K562 (cell line): ENCODE measurements around the gene FCGR2B. TPM values are rescaled to one million over a fixed set of nuclear protein-coding genes. Genes with fewer than 3 reads are reported as not detected.
A peak's percentile ranks its signal among the peaks of the same experiment; 100 is the strongest.
"Not testable (repeated sequence)": the region's sequence is repeated elsewhere in the genome, so short reads cannot be mapped to it uniquely, and the experiment has no call there.

Source experiments
- ATAC-seq: fragments of 200-7000 bp; cut with Tn5 transposase; 3 replicates; pipeline ENCODE4 v1.9.1; 2020; ENCODE audit warnings: moderate library complexity
- BruUV-seq: library from RNA; stranded (reverse); fragments of 400-500 nt; replicated peaks from 2 replicates; lab custom pipeline; 2021; lab: Mats Ljungman, UMichigan
- CTCF ChIA-PET: fragments of 300-600 bp; formaldehyde crosslinking; extraction: SDS; loops from one replicate; lab custom pipeline; 2021; ENCODE audit warnings: low intra/inter-chr PET ratio; lab: Yijun Ruan, JAX
- POLR2A ChIA-PET: fragments of 300-600, 350-650 bp; sonication (Branson Sonifier 250); formaldehyde crosslinking; extraction: SDS; loops from one replicate; lab custom pipeline; 2021; ENCODE audit warnings: antibody characterized with exemption, inconsistent platforms; lab: Yijun Ruan, JAX
- DNase-seq, 4 experiments: peaks; one replicate each; pipeline versions ENCODE4 v3.0.0 to v3.0.0-alpha.2; 2011 to 2018; ENCODE audit warnings: low spot score in 3 of 4, mixed read lengths in 3 of 4; ENCODE audit errors: extremely low read depth in 1 of 4
- FAIRE-seq: peaks from 2 replicates; lab custom pipeline; 2011; peaks lifted over from hg19 to GRCh38; lab: Jason Lieb, UNC
- H2AFZ ChIP-seq: 2 replicates; pipeline ENCODE4 v1.6.0; 2011; ENCODE audit warnings: low read depth, low read length, control low read depth, inconsistent platforms
- H3K27ac ChIP-seq: fragments of 200-600 bp; 3 replicates; pipeline ENCODE4 v1.8.0; 2011; ENCODE audit warnings: low read depth, mild to moderate bottlenecking, control low read depth, inconsistent platforms, low read length, moderate library complexity, mixed read lengths; ENCODE audit errors: extremely low read depth
- H3K27me3 ChIP-seq, 2 experiments: fragments of 300-600 bp in 1 of 2; 2 replicates in 1 of 2; 3 replicates in 1 of 2; pipeline versions ENCODE4 v1.6.0 to v1.8.0; 2011; ENCODE audit warnings: inconsistent platforms in 2 of 2, low read length in 2 of 2, mild to moderate bottlenecking in 1 of 2, mixed read lengths in 1 of 2, moderate library complexity in 1 of 2; ENCODE audit not compliant: control insufficient read depth in 2 of 2, insufficient read depth in 2 of 2
- H3K36me3 ChIP-seq: fragments of 300-600 bp; 3 replicates; pipeline ENCODE4 v1.8.0; 2011; ENCODE audit warnings: mild to moderate bottlenecking, low read length, inconsistent platforms; ENCODE audit not compliant: control insufficient read depth, insufficient read depth
- H3K4me1 ChIP-seq, 2 experiments: fragments of 200-600 bp in 1 of 2; replicated peaks in 1 of 2; 2 replicates in 1 of 2; 3 replicates in 1 of 2; pipeline versions ENCODE4 v1.5.1 to v1.8.0; 2011; ENCODE audit warnings: inconsistent platforms in 2 of 2, low read length in 2 of 2, mild to moderate bottlenecking in 1 of 2, mixed read lengths in 1 of 2, moderate library complexity in 1 of 2; ENCODE audit not compliant: control insufficient read depth in 2 of 2, insufficient read depth in 2 of 2
- H3K4me2 ChIP-seq: 2 replicates; pipeline ENCODE4 v1.6.1; 2011; ENCODE audit warnings: low read length, control low read depth, inconsistent platforms, mixed read lengths; ENCODE audit not compliant: insufficient read depth
- H3K4me3 ChIP-seq: fragments of 200-600 bp; sonication (generic), shearing (Covaris generic); 2 replicates; pipeline ENCODE4 v1.5.1; 2016; ENCODE audit warnings: control low read depth, inconsistent platforms
- H3K79me2 ChIP-seq: fragments of 200-600 bp; 3 replicates; pipeline ENCODE4 v1.8.0; 2011; ENCODE audit warnings: low read length, inconsistent platforms; ENCODE audit not compliant: control insufficient read depth, insufficient read depth
- H3K9ac ChIP-seq, 2 experiments: 2 replicates each; pipeline versions ENCODE4 v1.6.0 to v1.6.1; 2011; ENCODE audit warnings: low read depth in 2 of 2, low read length in 2 of 2, control low read depth in 1 of 2, inconsistent platforms in 1 of 2, mild to moderate bottlenecking in 1 of 2, mixed read lengths in 1 of 2; ENCODE audit not compliant: insufficient read depth in 1 of 2
- H3K9me1 ChIP-seq: one replicate; pipeline ENCODE4 v1.6.0; 2011; ENCODE audit warnings: inconsistent platforms, mild to moderate bottlenecking, low read length, moderate library complexity; ENCODE audit not compliant: control insufficient read depth, insufficient read depth
- H3K9me3 ChIP-seq: replicated peaks from 2 replicates; pipeline ENCODE4 v1.5.1; 2011; ENCODE audit warnings: low read depth, low read length, inconsistent platforms; ENCODE audit not compliant: control insufficient read depth, insufficient read depth
- H4K20me1 ChIP-seq: replicated peaks from 2 replicates; pipeline ENCODE4 v1.6.1; 2011; ENCODE audit warnings: low read length, inconsistent platforms, mixed read lengths; ENCODE audit not compliant: control insufficient read depth, insufficient read depth
- CC2D1A ChIP-seq: fragments of 450-650 bp; IDR thresholded peaks from 2 replicates; pipeline ENCODE4 v1.6.1; 2017; ENCODE audit warnings: mild to moderate bottlenecking
- KDM1A ChIP-seq, 2 experiments: fragments of 450-650 bp; IDR thresholded peaks; 2 replicates each; pipeline ENCODE4 v1.6.1; 2016; ENCODE audit warnings: mild to moderate bottlenecking in 2 of 2
- TEAD1 ChIP-seq, 2 experiments: fragments of 450-650 bp in 1 of 2; sonication (generic) in 1 of 2; formaldehyde crosslinking; IDR thresholded peaks; 2 replicates each; pipeline versions ENCODE4 v1.4.0 to v1.8.0; 2020 to 2022; ENCODE audit warnings: mild to moderate bottlenecking in 2 of 2, missing genetic modification reagents in 1 of 2
- WGBS: fragments of 100-300 bp; shearing (Covaris generic); methylation state at CpG from one replicate; pipeline ENCODE4 v1.1.6; 2016; ENCODE audit warnings: low coverage, mixed read lengths; ENCODE audit not compliant: insufficient coverage; ENCODE audit errors: missing lambda C conversion rate; 5-methylcytosine and 5-hydroxymethylcytosine counted together
- in situ Hi-C: fragments of 300-500 bp; cut with MboI; formaldehyde crosslinking; loops from 4 replicates; pipeline ENCODE4 v1.15.0; 2018; ENCODE audit warnings: inconsistent platforms, mixed read lengths
- intact Hi-C: fragments of 100-400 bp; cut with micrococcal nuclease; formaldehyde crosslinking; loops from 2 replicates; pipeline ENCODE4 v1.14.2; 2022
- polyA plus RNA-seq, 8 experiments: library from polyadenylated mRNA; depleted of rRNA in 4 of 8; stranded (reverse) in 5 of 8; unstranded in 3 of 8; fragments of >200 nt; fragmentation: Nextera tagmentation in 2 of 8; fragmentation: Illumina TruSeq in 1 of 8; extraction: Ambion mirVana in 2 of 8; extraction: Trizol in 1 of 8; gene quantifications; 2 replicates each; pipeline versions ENCODE4 v1.2.1 to v1.2.3, GENCODE V29; 2011 to 2014; ENCODE audit warnings: inconsistent platforms in 1 of 8, missing spikeins in 1 of 8
- total RNA-seq, 7 experiments: library from RNA; depleted of rRNA in 6 of 7; stranded (reverse); fragments of >200 nt in 6 of 7; fragmentation: Illumina TruSeq in 2 of 7; extraction: Trizol in 2 of 7; gene quantifications; 2 replicates each; pipeline versions ENCODE4 v1.2.1 to v1.2.3, GENCODE V29; 2011 to 2021; ENCODE audit warnings: low replicate concordance in 1 of 7
- TF ChIP-seq, protein P1 (sequence below), 3 experiments: IDR thresholded peaks in 2 of 3; conservative IDR thresholded peaks in 1 of 3; 2 replicates each; pipeline ENCODE4 v1.5.1; 2011 to 2012; ENCODE audit warnings: low read length in 3 of 3, mild to moderate bottlenecking in 3 of 3, control low read depth in 2 of 3, improper control_type of control experiment in 1 of 3, inconsistent platforms in 1 of 3, low read depth in 1 of 3, mixed read lengths in 1 of 3, moderate library complexity in 1 of 3; ENCODE audit not compliant: insufficient read depth in 2 of 3

The FCGR2B gene
- total and polyA plus RNA-seq, 9 of the 15 experiments (the other 6 are each of a cell fraction or from before 2014, with no cell fraction given): 1.7 to 8.9 (median 3.9) TPM

DNA sequence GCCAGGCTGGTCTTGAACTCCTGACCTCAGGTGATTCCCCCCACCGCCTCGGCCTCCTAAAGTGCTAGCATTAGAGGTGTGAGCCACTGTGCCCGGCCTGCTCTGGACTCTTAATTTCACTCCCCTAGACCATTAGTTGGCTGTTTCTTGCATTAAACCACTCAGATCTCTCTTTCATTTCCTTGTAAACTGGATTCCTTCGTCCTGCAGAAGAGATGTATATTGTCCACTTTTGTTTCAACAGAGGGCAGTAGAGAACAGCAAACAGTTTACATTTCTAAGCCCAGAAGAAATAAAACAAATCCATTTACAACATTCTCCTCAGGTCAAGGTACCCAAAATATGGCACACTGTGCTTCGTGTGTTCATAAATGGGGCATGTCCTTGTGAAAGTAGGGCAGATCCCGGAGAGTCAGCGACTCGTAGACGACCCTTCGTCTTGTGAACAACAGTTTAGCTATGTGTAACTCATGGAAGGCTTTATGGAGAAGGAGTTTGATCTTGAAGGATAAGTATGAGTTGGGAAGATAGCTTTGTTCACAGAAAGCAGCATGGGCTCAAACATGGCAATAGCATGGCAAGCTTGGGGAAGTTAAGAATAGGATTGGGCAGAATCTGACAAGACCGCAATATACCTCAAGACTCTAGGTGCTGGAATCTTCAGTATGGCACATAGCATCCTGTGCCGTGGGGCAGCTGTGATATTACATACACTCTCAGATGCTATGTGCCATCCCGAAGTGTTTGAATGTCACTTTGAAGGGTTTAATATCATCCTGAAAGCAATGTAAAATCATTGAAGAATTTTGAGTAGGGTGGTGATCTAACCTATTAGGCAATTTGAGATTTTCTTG, 15.2 kb upstream of the FCGR2B start (continued):
- TF ChIP-seq, protein P1, sequence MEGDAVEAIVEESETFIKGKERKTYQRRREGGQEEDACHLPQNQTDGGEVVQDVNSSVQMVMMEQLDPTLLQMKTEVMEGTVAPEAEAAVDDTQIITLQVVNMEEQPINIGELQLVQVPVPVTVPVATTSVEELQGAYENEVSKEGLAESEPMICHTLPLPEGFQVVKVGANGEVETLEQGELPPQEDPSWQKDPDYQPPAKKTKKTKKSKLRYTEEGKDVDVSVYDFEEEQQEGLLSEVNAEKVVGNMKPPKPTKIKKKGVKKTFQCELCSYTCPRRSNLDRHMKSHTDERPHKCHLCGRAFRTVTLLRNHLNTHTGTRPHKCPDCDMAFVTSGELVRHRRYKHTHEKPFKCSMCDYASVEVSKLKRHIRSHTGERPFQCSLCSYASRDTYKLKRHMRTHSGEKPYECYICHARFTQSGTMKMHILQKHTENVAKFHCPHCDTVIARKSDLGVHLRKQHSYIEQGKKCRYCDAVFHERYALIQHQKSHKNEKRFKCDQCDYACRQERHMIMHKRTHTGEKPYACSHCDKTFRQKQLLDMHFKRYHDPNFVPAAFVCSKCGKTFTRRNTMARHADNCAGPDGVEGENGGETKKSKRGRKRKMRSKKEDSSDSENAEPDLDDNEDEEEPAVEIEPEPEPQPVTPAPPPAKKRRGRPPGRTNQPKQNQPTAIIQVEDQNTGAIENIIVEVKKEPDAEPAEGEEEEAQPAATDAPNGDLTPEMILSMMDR (IDR thresholded peaks at IDR 0.05 in 2 of 3, conservative IDR thresholded peaks at IDR 0.05 in 1 of 3; ENCODE audit: insufficient read depth in 2 of 3, low read depth in 1 of 3, low read length in 3 of 3): peak; percentile 56 to 80 (median 72); a peak in 5 of 6 replicates
- peak in 1 of 2 experiments; percentile 39; a peak in 1 of 4 replicates for TF ChIP-seq KDM1A (IDR thresholded peaks at IDR 0.05)
- peak; percentile 17 to 26; a peak in 1 of 4 replicates for TF ChIP-seq TEAD1 (CRISPR knock-in tag; IDR thresholded peaks at IDR 0.05)
- peak; percentile 91 for TF ChIP-seq CC2D1A

DNA sequence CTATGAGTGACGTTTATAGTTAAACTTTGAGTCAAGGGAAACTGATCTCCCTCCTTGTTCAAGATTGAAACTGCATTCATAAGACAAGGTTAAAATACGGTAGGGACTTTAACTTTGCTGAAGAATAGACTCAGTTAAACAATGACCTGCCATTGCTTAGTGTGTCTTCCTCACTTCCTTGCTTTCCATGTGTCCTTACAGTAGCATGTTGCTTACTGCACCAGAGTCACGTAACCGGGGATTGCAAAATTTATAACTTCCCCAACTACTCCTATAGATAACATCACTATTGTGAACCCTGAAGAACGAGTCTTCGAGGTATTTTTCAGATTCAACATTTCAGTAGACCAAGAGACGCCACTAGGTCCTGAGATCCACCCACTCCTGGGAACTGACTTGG, 9.4 kb upstream of the FCGR2B start:
- DNase-seq, H3K4me3 ChIP-seq, H3K27me3 ChIP-seq, H3K27ac ChIP-seq, H3K79me2 ChIP-seq, intact Hi-C loops, POLR2A ChIA-PET, H3K9me1 ChIP-seq, H3K9ac ChIP-seq, CTCF ChIA-PET, in situ Hi-C loops, BruUV-seq, H3K4me2 ChIP-seq, H4K20me1 ChIP-seq, H3K36me3 ChIP-seq, H3K4me1 ChIP-seq, H3K9me3 ChIP-seq: not testable (repeated sequence)
- FAIRE-seq (peak; percentile 67), ATAC-seq (peak; percentile 71)
- 29% methylated on average over 2 of the region's 7 CpGs for WGBS
- H2AFZ ChIP-seq: peak overlapping the region; percentile 82

DNA sequence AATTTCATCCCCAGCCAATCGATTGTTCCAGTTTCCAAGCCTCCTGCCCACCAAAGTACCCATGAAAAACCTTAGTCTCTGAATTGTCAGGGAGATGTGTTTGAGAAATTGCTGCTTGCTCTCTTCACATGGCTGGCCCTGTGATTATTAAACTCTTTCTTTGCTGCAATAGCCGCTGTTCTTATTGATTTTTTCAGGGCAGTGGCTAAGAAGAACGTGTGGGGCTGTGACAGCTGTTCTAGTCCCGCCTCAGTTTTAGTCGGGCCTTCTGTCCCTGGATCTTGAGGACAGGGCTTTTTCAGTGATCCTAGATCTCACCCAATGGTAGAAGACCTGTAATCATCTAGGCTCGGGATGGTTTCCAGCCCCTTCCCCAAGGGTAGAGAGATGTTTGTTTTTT, 9.0 kb upstream of the FCGR2B start:
- H3K27me3 ChIP-seq, H3K4me1 ChIP-seq, BruUV-seq, H3K9me3 ChIP-seq, CTCF ChIA-PET, DNase-seq, H4K20me1 ChIP-seq, POLR2A ChIA-PET, H3K9ac ChIP-seq, H3K79me2 ChIP-seq, H3K4me2 ChIP-seq, H3K4me3 ChIP-seq, H3K36me3 ChIP-seq, in situ Hi-C loops, FAIRE-seq, intact Hi-C loops, H3K27ac ChIP-seq, H3K9me1 ChIP-seq: not testable (repeated sequence)
- peak overlapping the region; percentile 82 for H2AFZ ChIP-seq
- peak; percentile 70 for ATAC-seq
- WGBS: 23% methylated on average over 6 of the region's 6 CpGs

DNA sequence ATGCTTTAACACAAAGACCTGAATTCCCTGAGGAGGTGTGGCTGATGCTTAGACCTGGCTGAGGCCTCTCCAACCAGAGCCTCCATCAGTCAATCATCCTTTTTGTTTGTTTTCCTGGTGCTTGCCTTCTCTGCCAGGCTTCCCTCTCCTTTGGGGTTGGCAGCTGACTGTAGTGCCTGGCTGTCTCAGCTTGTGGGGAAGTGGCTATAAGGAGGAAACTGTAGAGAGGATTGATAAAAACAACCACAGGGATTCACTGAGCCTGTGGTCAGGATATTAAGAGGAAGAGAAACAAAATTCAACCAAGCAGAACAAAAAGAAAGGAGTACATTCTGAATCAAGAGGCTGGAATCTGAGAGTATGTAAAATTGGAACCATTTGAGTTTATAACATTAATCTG, 4.4 kb upstream of the FCGR2B start:
- BruUV-seq, H3K4me1 ChIP-seq, H3K79me2 ChIP-seq, POLR2A ChIA-PET, H2AFZ ChIP-seq, H3K36me3 ChIP-seq, H3K9me3 ChIP-seq, H3K27ac ChIP-seq, H3K9me1 ChIP-seq, in situ Hi-C loops, H3K4me3 ChIP-seq, DNase-seq, CTCF ChIA-PET, ATAC-seq, intact Hi-C loops, H3K9ac ChIP-seq, FAIRE-seq, H3K4me2 ChIP-seq, H4K20me1 ChIP-seq, H3K27me3 ChIP-seq: not testable (repeated sequence)
